22Rv1 (cell line): Measurements from ENCODE around the gene SYNPR.

Source experiments
- H3K27ac ChIP-seq: fragments of 450-650 bp; 2 replicates; pipeline ENCODE4 v1.5.1; 2017
- CTCF ChIP-seq: fragments of 450-650 bp; IDR thresholded peaks from 2 replicates; pipeline ENCODE4 v1.5.1; 2017; ENCODE audit warnings: mild to moderate bottlenecking
- ZFX ChIP-seq: fragments of 450-650 bp; IDR thresholded peaks from 2 replicates; pipeline ENCODE4 v1.6.1; 2017; ENCODE audit warnings: antibody characterized with exemption, borderline replicate concordance

SYNPR gene

GRCh38 chr3:63365671-63366070 is 87.6 kb downstream of the SYNPR start:
- no peak for TF ChIP-seq ZFX
- no peak for TF ChIP-seq CTCF
- no peak overlapping the region for H3K27ac ChIP-seq

- no peak overlapping the region for H3K27ac ChIP-seq
- no peak for TF ChIP-seq ZFX
- no peak for TF ChIP-seq CTCF
Observed at GRCh38 chr3:63370094-63370493, 92.0 kb downstream of the SYNPR start.

- no peak for TF ChIP-seq ZFX
- no peak for TF ChIP-seq CTCF
- H3K27ac ChIP-seq = no peak overlapping the region
Observed at GRCh38 chr3:63383040-63383439, 104.9 kb downstream of the SYNPR start.

GRCh38 chr3:63384382-63384781 is 106.3 kb downstream of the SYNPR start:
- H3K27ac ChIP-seq = no peak overlapping the region
- TF ChIP-seq CTCF (no peak), ZFX (no peak)

GRCh38 chr3:63385629-63386028 is 107.5 kb downstream of the SYNPR start:
- TF ChIP-seq CTCF (no peak), ZFX (no peak)
- H3K27ac ChIP-seq = no peak overlapping the region

GRCh38 chr3:63386568-63386967 is 108.5 kb downstream of the SYNPR start:
- no peak overlapping the region for H3K27ac ChIP-seq
- no peak for TF ChIP-seq CTCF
- no peak for TF ChIP-seq ZFX

- TF ChIP-seq ZFX (no peak), CTCF (no peak)
- no peak overlapping the region for H3K27ac ChIP-seq
Observed at GRCh38 chr3:63387568-63387967, 109.5 kb downstream of the SYNPR start.
